Ishikawa (cell line): Measurements from ENCODE around the gene OR5T2.

Experiments used
- TEAD4 ChIP-seq: IDR thresholded peaks from 2 replicates; pipeline ENCODE4 v1.6.1; 2012
- ZBTB7A ChIP-seq: IDR thresholded peaks from 2 replicates; pipeline ENCODE4 v1.6.1; 2012; ENCODE audit warnings: low read depth

GRCh38 chr11:56188602-56189001 is 45.5 kb downstream of the OR5T2 start:
- TF ChIP-seq TEAD4 (no peak), ZBTB7A (no peak)
